Lower leg skin (tissue), 4 donors: ENCODE data around the gene GPR78. TPM values are rescaled to one million over a fixed set of nuclear protein-coding genes. Genes with fewer than 3 reads are reported as not detected.

Experiments
- DNase-seq, 2 donors: peaks; one replicate each; pipeline ENCODE4 v3.0.0-alpha.2; 2019; ENCODE audit warnings: low spot score in 2 of 2
- H3K4me3 ChIP-seq: fragments of 200-600 bp; sonication (generic); 2 replicates; pipeline ENCODE4 v1.5.1; 2017; ENCODE audit warnings: mild to moderate bottlenecking, low read depth; ENCODE audit not compliant: poor library complexity, severe bottlenecking
- CTCF ChIP-seq, 3 donors: fragments of 450-650 bp; IDR thresholded peaks; one replicate each; pipeline ENCODE4 v1.5.1; 2016; ENCODE audit warnings: antibody characterized with exemption in 3 of 3, mild to moderate bottlenecking in 3 of 3, moderate library complexity in 2 of 3
- POLR2A ChIP-seq, 2 donors: fragments of 450-650 bp; IDR thresholded peaks; one replicate each; pipeline ENCODE4 v1.6.1; 2016 to 2017; ENCODE audit warnings: antibody characterized with exemption in 2 of 2, mild to moderate bottlenecking in 1 of 2, moderate library complexity in 1 of 2
- WGBS, 2 donors: methylation state at CpG; one replicate each; pipeline ENCODE4 v1.1.5; 2018; 5-methylcytosine and 5-hydroxymethylcytosine counted together
- intact Hi-C: fragments of 100-400 bp; cut with DNase I; formaldehyde crosslinking; loops from one replicate; pipeline ENCODE4 v1.15.0; 2023; ENCODE audit warnings: low total_unique reads
- total RNA-seq, 4 donors: library from RNA; depleted of rRNA; stranded (reverse); fragments of >200 nt; gene quantifications; one replicate each; pipeline ENCODE4 v1.1.0, GENCODE V29; 2016

GPR78 gene
- total RNA-seq, 4 donors from 2014 or later = not detected

- intact Hi-C loops = loop anchor here (10.0 kb wide), 1 partner anchor 108 kb away; no protein-coding TSS in a partner anchor
- H3K4me3 ChIP-seq = no peak overlapping the region
- no peak for DNase-seq
- TF ChIP-seq CTCF (IDR thresholded peaks at IDR 0.05) (no peak), POLR2A (IDR thresholded peaks at IDR 0.05) (no peak)
- WGBS, 2 donors = 50 to 51% methylated on average over 9 of the region's 9 CpGs
Measured at GRCh38 chr4:8582941-8583654, 2.9 kb downstream of the GPR78 start.

- 49 to 53% methylated on average over 4 of the region's 4 CpGs for WGBS, 2 donors
- no peak for TF ChIP-seq CTCF (IDR thresholded peaks at IDR 0.05)
- TF ChIP-seq POLR2A (IDR thresholded peaks at IDR 0.05) = no peak
- intact Hi-C loops = loop anchor here (10.0 kb wide), 1 partner anchor 109 kb away; no protein-coding TSS in a partner anchor
- H3K4me3 ChIP-seq = no peak overlapping the region
- DNase-seq = no peak
Measured at GRCh38 chr4:8583655-8584025, 3.4 kb downstream of the GPR78 start.

GRCh38 chr4:8585186-8585585 lies 5.0 kb downstream of the GPR78 start:
- intact Hi-C loops = loop anchor here (10.0 kb wide), 1 partner anchor 110 kb away; no protein-coding TSS in a partner anchor
- no peak overlapping the region for H3K4me3 ChIP-seq
- WGBS, 2 donors = 54 to 63% methylated on average over 6 of the region's 6 CpGs
- no peak for DNase-seq
- TF ChIP-seq POLR2A (IDR thresholded peaks at IDR 0.05) (no peak), CTCF (IDR thresholded peaks at IDR 0.05) (no peak)

- 45 to 47% methylated on average over 7 of the region's 7 CpGs for WGBS, 2 donors
- TF ChIP-seq POLR2A (IDR thresholded peaks at IDR 0.05) (no peak), CTCF (IDR thresholded peaks at IDR 0.05) (no peak)
- no peak overlapping the region for H3K4me3 ChIP-seq
- intact Hi-C loops = loop anchor here (10.0 kb wide), 1 partner anchor 111 kb away; no protein-coding TSS in a partner anchor
- DNase-seq = no peak
Measured at GRCh38 chr4:8585721-8586212, 5.6 kb downstream of the GPR78 start.

GRCh38 chr4:8586246-8586645 lies 6.1 kb downstream of the GPR78 start:
- intact Hi-C loops = loop anchor here (10.0 kb wide), 1 partner anchor 111 kb away; no protein-coding TSS in a partner anchor
- WGBS, 2 donors = 61 to 69% methylated on average over 5 of the region's 5 CpGs
- TF ChIP-seq CTCF (IDR thresholded peaks at IDR 0.05) (no peak), POLR2A (IDR thresholded peaks at IDR 0.05) (no peak)
- no peak for DNase-seq
- H3K4me3 ChIP-seq = no peak overlapping the region
